Mesenchymal stem cell (in vitro differentiated cells and primary cell): ENCODE measurements around the gene TM4SF20.
"Not testable (repeated sequence)": the region's sequence is repeated elsewhere in the genome, so short reads cannot be mapped to it uniquely, and the experiment has no call there.

Source experiments
- DNase-seq: peaks from one replicate; pipeline ENCODE4 v3.0.0-alpha.2; 2013
- H2AFZ ChIP-seq: one replicate; pipeline ENCODE4 v1.6.1; 2013; ENCODE audit warnings: low read depth, mild to moderate bottlenecking, control low read depth, inconsistent platforms, low read length, moderate library complexity
- H2AK5ac ChIP-seq: 2 replicates; pipeline ENCODE4 v1.6.1; 2013; ENCODE audit warnings: low read length, moderate library complexity, mild to moderate bottlenecking, inconsistent platforms; ENCODE audit not compliant: severe bottlenecking
- H2BK120ac ChIP-seq: one replicate; pipeline ENCODE4 v1.6.1; 2013; ENCODE audit warnings: low read depth, mild to moderate bottlenecking, inconsistent platforms, low read length, moderate library complexity
- H2BK12ac ChIP-seq, 2 experiments: one replicate each; pipeline ENCODE4 v1.6.1; 2013; ENCODE audit warnings: inconsistent platforms in 2 of 2, low read length in 2 of 2, mild to moderate bottlenecking in 2 of 2, moderate library complexity in 2 of 2, control low read depth in 1 of 2
- H2BK15ac ChIP-seq: one replicate; pipeline ENCODE4 v1.6.1; 2013; ENCODE audit warnings: mild to moderate bottlenecking, low read depth, inconsistent platforms; ENCODE audit not compliant: poor library complexity, severe bottlenecking
- H2BK5ac ChIP-seq: 2 replicates; pipeline ENCODE4 v1.6.1; 2013; ENCODE audit warnings: low read depth, mild to moderate bottlenecking, low read length, control low read depth, inconsistent platforms; ENCODE audit not compliant: poor library complexity, severe bottlenecking
- H3K14ac ChIP-seq, 2 experiments: one replicate each; pipeline ENCODE4 v1.6.1; 2013; ENCODE audit warnings: inconsistent platforms in 2 of 2, low read length in 2 of 2, control low read depth in 1 of 2, mild to moderate bottlenecking in 1 of 2, moderate library complexity in 1 of 2
- H3K18ac ChIP-seq, 2 experiments: one replicate each; pipeline ENCODE4 v1.6.1; 2013; ENCODE audit warnings: inconsistent platforms in 2 of 2, low read length in 2 of 2, control low read depth in 1 of 2, low read depth in 1 of 2, mild to moderate bottlenecking in 1 of 2
- H3K23ac ChIP-seq, 2 experiments: one replicate each; pipeline ENCODE4 v1.6.1; 2013; ENCODE audit warnings: inconsistent platforms in 2 of 2, low read length in 2 of 2, mild to moderate bottlenecking in 2 of 2, moderate library complexity in 2 of 2, control low read depth in 1 of 2
- H3K27ac ChIP-seq: 2 replicates; pipeline ENCODE4 v1.5.1; 2013; ENCODE audit warnings: mild to moderate bottlenecking, moderate library complexity, low read length, control low read depth, inconsistent platforms; ENCODE audit not compliant: poor library complexity, severe bottlenecking
- H3K27me3 ChIP-seq, 2 experiments: 2 replicates each; pipeline versions ENCODE4 v1.6.1 to v1.7.0; 2013; ENCODE audit warnings: low read length in 2 of 2, mild to moderate bottlenecking in 2 of 2, moderate library complexity in 2 of 2, control low read depth in 1 of 2, inconsistent platforms in 1 of 2; ENCODE audit not compliant: control insufficient read depth in 1 of 2, insufficient read depth in 1 of 2
- H3K36me3 ChIP-seq, 2 experiments: 2 replicates each; pipeline versions ENCODE4 v1.6.1 to v1.7.0; 2013; ENCODE audit warnings: low read length in 2 of 2, control low read depth in 1 of 2, inconsistent platforms in 1 of 2, low read depth in 1 of 2, mild to moderate bottlenecking in 1 of 2; ENCODE audit not compliant: insufficient read depth in 2 of 2, control insufficient read depth in 1 of 2
- H3K4ac ChIP-seq, 2 experiments: one replicate each; pipeline ENCODE4 v1.6.1; 2013; ENCODE audit warnings: inconsistent platforms in 2 of 2, low read length in 2 of 2, mild to moderate bottlenecking in 2 of 2, moderate library complexity in 2 of 2, control low read depth in 1 of 2, low read depth in 1 of 2
- H3K4me1 ChIP-seq: 2 replicates; pipeline ENCODE4 v1.6.1; 2013; ENCODE audit warnings: low read depth, low read length, control low read depth; ENCODE audit not compliant: control insufficient read depth, insufficient read depth
- H3K4me2 ChIP-seq: 2 replicates; pipeline ENCODE4 v1.6.1; 2013; ENCODE audit warnings: low read length, mild to moderate bottlenecking, inconsistent platforms; ENCODE audit not compliant: poor library complexity, severe bottlenecking
- H3K4me3 ChIP-seq, 2 experiments: 2 replicates each; pipeline versions ENCODE4 v1.5.1 to v1.7.0; 2013; ENCODE audit warnings: low read length in 2 of 2, mild to moderate bottlenecking in 2 of 2, control low read depth in 1 of 2, low read depth in 1 of 2; ENCODE audit not compliant: insufficient read depth in 1 of 2
- H3K79me1 ChIP-seq: replicated peaks from 2 replicates; pipeline ENCODE4 v1.6.1; 2013; ENCODE audit warnings: mild to moderate bottlenecking, control low read depth, low read length, inconsistent platforms; ENCODE audit not compliant: poor library complexity, severe bottlenecking
- H3K9ac ChIP-seq: 2 replicates; pipeline ENCODE4 v1.7.0; 2013; ENCODE audit warnings: mild to moderate bottlenecking, low read length, moderate library complexity
- H3K9me3 ChIP-seq: 2 replicates; pipeline ENCODE4 v1.7.0; 2013; ENCODE audit warnings: mild to moderate bottlenecking, low read length; ENCODE audit not compliant: control insufficient read depth
- H4K8ac ChIP-seq: one replicate; pipeline ENCODE4 v1.6.1; 2013; ENCODE audit warnings: inconsistent platforms, mild to moderate bottlenecking, low read length, moderate library complexity
- H4K91ac ChIP-seq: one replicate; pipeline ENCODE4 v1.6.1; 2013; ENCODE audit warnings: mild to moderate bottlenecking, low read length, inconsistent platforms
- WGBS: methylation state at CpG from one replicate; pipeline ENCODE4 v1.1.7; 2013; ENCODE audit warnings: mixed read lengths; 5-methylcytosine and 5-hydroxymethylcytosine counted together

TM4SF20 gene

GRCh38 chr2:227386630-227387029 lies 7.5 kb upstream of the TM4SF20 start:
- no peak for DNase-seq
- Histone ChIP-seq H3K4me2 (no peak overlapping the region), H2AK5ac (no peak overlapping the region), H3K4me3 (no peak overlapping the region), H3K9me3 (no peaks in the 10 kb centered on the region), H3K79me1 (no peaks in the 10 kb centered on the region), H3K14ac (no peak overlapping the region), H4K8ac (no peak overlapping the region), H2BK120ac (no peak overlapping the region), H2BK5ac (no peak overlapping the region), H3K27me3 (peaks cover 0 to 9% of the 10 kb centered on the region in 2 experiments), H2BK15ac (no peak overlapping the region), H2AFZ (no peak overlapping the region), H4K91ac (no peak overlapping the region), H3K27ac (no peak overlapping the region), H3K9ac (no peak overlapping the region), H3K4me1 (no peaks in the 10 kb centered on the region), H3K18ac (no peak overlapping the region), H3K36me3 (no peaks in the 10 kb centered on the region), H3K23ac (no peak overlapping the region), H3K4ac (no peak overlapping the region), H2BK12ac (no peak overlapping the region)
- WGBS: 98% methylated on average over 4 of the region's 6 CpGs

- no peak overlapping the region for H3K4me2 ChIP-seq
- no peak overlapping the region for H3K18ac ChIP-seq
- no peak overlapping the region for H3K9ac ChIP-seq
- H3K4me3 ChIP-seq: no peak overlapping the region
- H2BK15ac ChIP-seq: no peak overlapping the region
- H3K14ac ChIP-seq: no peak overlapping the region
- H4K91ac ChIP-seq: no peak overlapping the region
- 75% methylated on average over 3 of the region's 3 CpGs for WGBS
- no peak overlapping the region for H4K8ac ChIP-seq
- H2BK12ac ChIP-seq: no peak overlapping the region
- H3K9me3 ChIP-seq: no peaks in the 10 kb centered on the region
- H2AFZ ChIP-seq: no peak overlapping the region
- H3K27me3 ChIP-seq: peaks cover 0 to 9% of the 10 kb centered on the region in 2 experiments
- no peaks in the 10 kb centered on the region for H3K79me1 ChIP-seq
- H2AK5ac ChIP-seq: no peak overlapping the region
- H3K4me1 ChIP-seq: no peaks in the 10 kb centered on the region
- no peaks in the 10 kb centered on the region for H3K36me3 ChIP-seq
- no peak overlapping the region for H2BK5ac ChIP-seq
- no peak overlapping the region for H3K27ac ChIP-seq
- no peak overlapping the region for H3K4ac ChIP-seq
- no peak for DNase-seq
- H2BK120ac ChIP-seq: no peak overlapping the region
- no peak overlapping the region for H3K23ac ChIP-seq
Observed at GRCh38 chr2:227383686-227384085, 4.6 kb upstream of the TM4SF20 start.

GRCh38 chr2:227382241-227382835 lies 3.2 kb upstream of the TM4SF20 start:
- not testable (repeated sequence) for H3K4ac ChIP-seq

GRCh38 chr2:227378371-227378782 lies 729 bp downstream of the TM4SF20 start:
- Histone ChIP-seq H3K4me1 (no peaks in the 10 kb centered on the region), H3K23ac (no peak overlapping the region), H3K4me3 (no peak overlapping the region), H3K79me1 (no peaks in the 10 kb centered on the region), H3K4ac (no peak overlapping the region), H2BK12ac (no peak overlapping the region), H3K9ac (no peak overlapping the region), H3K9me3 (no peaks in the 10 kb centered on the region), H2AFZ (no peak overlapping the region), H3K14ac (no peak overlapping the region), H3K27ac (no peak overlapping the region), H3K27me3 (peaks cover 0 to 5% of the 10 kb centered on the region in 2 experiments), H2BK5ac (no peak overlapping the region), H2AK5ac (no peak overlapping the region), H3K4me2 (no peak overlapping the region), H3K36me3 (no peaks in the 10 kb centered on the region), H4K8ac (no peak overlapping the region), H3K18ac (no peak overlapping the region), H4K91ac (no peak overlapping the region), H2BK120ac (no peak overlapping the region), H2BK15ac (no peak overlapping the region)
- WGBS: 81% methylated on average over 4 of the region's 4 CpGs
- no peak for DNase-seq

More at GRCh38 chr2:227382241-227382835, 3.2 kb upstream of the TM4SF20 start:
- H2BK12ac ChIP-seq, H3K27me3 ChIP-seq, H2AK5ac ChIP-seq, H3K14ac ChIP-seq, H4K91ac ChIP-seq, H3K9me3 ChIP-seq, H3K4me3 ChIP-seq, H2AFZ ChIP-seq, H3K27ac ChIP-seq, H4K8ac ChIP-seq, H3K4me2 ChIP-seq, H2BK15ac ChIP-seq, H3K79me1 ChIP-seq, H3K18ac ChIP-seq, DNase-seq, H3K4me1 ChIP-seq, H2BK5ac ChIP-seq, H2BK120ac ChIP-seq, H3K9ac ChIP-seq, H3K23ac ChIP-seq, H3K36me3 ChIP-seq: not testable (repeated sequence)
- 67% methylated on average over 2 of the region's 2 CpGs for WGBS
